Left lung (tissue), 10 donors: ENCODE data around the gene FNDC7. TPM values are rescaled to one million over a fixed set of nuclear protein-coding genes. Genes with fewer than 3 reads are reported as not detected.

Experiments
- ATAC-seq: fragments of 200-7000 bp; cut with Tn5 transposase; one replicate; pipeline ENCODE4 v1.9.1; 2020; ENCODE audit warnings: moderate library complexity
- DNase-seq, 4 donors: peaks; one replicate each; pipeline ENCODE4 v3.0.0-alpha.2; 2013 to 2020
- H3K27ac ChIP-seq, 2 donors: fragments of 200-600 bp; sonication (generic) in 1 of 2; one replicate each; pipeline versions ENCODE4 v1.5.0 to v1.8.0; 2020 to 2021
- H3K27me3 ChIP-seq, 2 donors: fragments of 200-600 bp; sonication (generic) in 1 of 2; one replicate each; pipeline versions ENCODE4 v1.5.0 to v1.8.0; 2020 to 2021
- H3K36me3 ChIP-seq, 2 donors: fragments of 200-600 bp; sonication (generic) in 1 of 2; one replicate each; pipeline versions ENCODE4 v1.5.0 to v1.8.0; 2020 to 2021
- H3K4me1 ChIP-seq, 2 donors: fragments of 200-600 bp; one replicate each; pipeline ENCODE4 v1.8.0; 2021
- H3K4me3 ChIP-seq, 2 donors: fragments of 200-600 bp; sonication (generic) in 1 of 2; one replicate each; pipeline versions ENCODE4 v1.5.0 to v1.8.0; 2020 to 2021; ENCODE audit warnings: mild to moderate bottlenecking in 1 of 2
- H3K9me3 ChIP-seq, 2 donors: fragments of 200-600 bp; sonication (generic) in 1 of 2; one replicate each; pipeline versions ENCODE4 v1.5.0 to v1.8.0; 2020 to 2021
- intact Hi-C, 2 donors: fragments of 100-400 bp; cut with DNase I; formaldehyde crosslinking; loops; one replicate each; pipeline versions ENCODE4 v1.11.2 to v1.14.2; 2022
- polyA plus RNA-seq, 6 donors: library from polyadenylated mRNA; unstranded; fragments of 120-200 nt; gene quantifications; one replicate each; pipeline ENCODE4 v1.2.1, GENCODE V29; 2013; ENCODE audit not compliant: insufficient read length in 6 of 6
- total RNA-seq, 2 donors: library from RNA; stranded (reverse); fragmentation: NEBNext Ultra II Directional; extraction: Animal tissue kit (Norgen Biotek cat#: 25700); gene quantifications; one replicate each; pipeline ENCODE4 v1.2.1, GENCODE V29; 2021
- TF ChIP-seq, protein P1 (sequence below), 2 donors: fragments of 200-600 bp; sonication (generic) in 1 of 2; IDR thresholded peaks; one replicate each; pipeline versions ENCODE4 v1.5.0 to v1.8.0; 2021; ENCODE audit warnings: antibody characterized with exemption in 2 of 2
- donor health status: DM: no; HTN: yes; CAD: no.
- donor health status: DM: no; HTN: no; CAD: no.

The FNDC7 gene
- total and polyA plus RNA-seq, 8 donors: 0.06 to 0.07 TPM; not detected in 6

DNA sequence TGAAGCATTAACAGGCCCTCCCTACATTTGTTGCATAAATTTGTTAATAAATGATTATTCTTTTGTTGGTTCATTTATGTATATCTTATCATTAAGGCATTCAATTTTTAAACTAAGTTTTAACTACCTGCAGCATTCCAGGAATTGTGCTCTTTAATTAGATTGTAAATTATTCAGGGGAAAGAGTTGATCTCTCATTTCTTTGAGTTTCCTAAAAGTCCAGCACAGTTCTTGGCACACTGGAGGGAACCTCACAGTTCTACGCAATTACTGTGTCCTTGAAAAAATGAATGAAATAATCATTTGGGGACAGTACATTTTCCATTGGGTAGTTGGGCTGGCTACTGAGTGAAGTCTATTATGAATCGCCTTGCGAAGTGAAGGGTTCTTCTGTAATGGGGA lies 33.3 kb downstream of the FNDC7 start:
- TF ChIP-seq, protein P1, sequence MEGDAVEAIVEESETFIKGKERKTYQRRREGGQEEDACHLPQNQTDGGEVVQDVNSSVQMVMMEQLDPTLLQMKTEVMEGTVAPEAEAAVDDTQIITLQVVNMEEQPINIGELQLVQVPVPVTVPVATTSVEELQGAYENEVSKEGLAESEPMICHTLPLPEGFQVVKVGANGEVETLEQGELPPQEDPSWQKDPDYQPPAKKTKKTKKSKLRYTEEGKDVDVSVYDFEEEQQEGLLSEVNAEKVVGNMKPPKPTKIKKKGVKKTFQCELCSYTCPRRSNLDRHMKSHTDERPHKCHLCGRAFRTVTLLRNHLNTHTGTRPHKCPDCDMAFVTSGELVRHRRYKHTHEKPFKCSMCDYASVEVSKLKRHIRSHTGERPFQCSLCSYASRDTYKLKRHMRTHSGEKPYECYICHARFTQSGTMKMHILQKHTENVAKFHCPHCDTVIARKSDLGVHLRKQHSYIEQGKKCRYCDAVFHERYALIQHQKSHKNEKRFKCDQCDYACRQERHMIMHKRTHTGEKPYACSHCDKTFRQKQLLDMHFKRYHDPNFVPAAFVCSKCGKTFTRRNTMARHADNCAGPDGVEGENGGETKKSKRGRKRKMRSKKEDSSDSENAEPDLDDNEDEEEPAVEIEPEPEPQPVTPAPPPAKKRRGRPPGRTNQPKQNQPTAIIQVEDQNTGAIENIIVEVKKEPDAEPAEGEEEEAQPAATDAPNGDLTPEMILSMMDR (IDR thresholded peaks at IDR 0.05): no peak
- peaks cover 10 to 19% of the 10 kb centered on the region in 2 donors for H3K4me1 ChIP-seq
- DNase-seq (no peak), ATAC-seq (no peak)
- no peaks in the 10 kb centered on the region for H3K9me3 ChIP-seq
- H3K27ac ChIP-seq: peak overlapping the region; percentile 97 to 98
- no peaks in the 10 kb centered on the region for H3K27me3 ChIP-seq
- H3K4me3 ChIP-seq: peak overlapping the region in 1 of 2 donors; percentile 77
- intact Hi-C loops: no loop called here
- H3K36me3 ChIP-seq: no peaks in the 10 kb centered on the region

DNA sequence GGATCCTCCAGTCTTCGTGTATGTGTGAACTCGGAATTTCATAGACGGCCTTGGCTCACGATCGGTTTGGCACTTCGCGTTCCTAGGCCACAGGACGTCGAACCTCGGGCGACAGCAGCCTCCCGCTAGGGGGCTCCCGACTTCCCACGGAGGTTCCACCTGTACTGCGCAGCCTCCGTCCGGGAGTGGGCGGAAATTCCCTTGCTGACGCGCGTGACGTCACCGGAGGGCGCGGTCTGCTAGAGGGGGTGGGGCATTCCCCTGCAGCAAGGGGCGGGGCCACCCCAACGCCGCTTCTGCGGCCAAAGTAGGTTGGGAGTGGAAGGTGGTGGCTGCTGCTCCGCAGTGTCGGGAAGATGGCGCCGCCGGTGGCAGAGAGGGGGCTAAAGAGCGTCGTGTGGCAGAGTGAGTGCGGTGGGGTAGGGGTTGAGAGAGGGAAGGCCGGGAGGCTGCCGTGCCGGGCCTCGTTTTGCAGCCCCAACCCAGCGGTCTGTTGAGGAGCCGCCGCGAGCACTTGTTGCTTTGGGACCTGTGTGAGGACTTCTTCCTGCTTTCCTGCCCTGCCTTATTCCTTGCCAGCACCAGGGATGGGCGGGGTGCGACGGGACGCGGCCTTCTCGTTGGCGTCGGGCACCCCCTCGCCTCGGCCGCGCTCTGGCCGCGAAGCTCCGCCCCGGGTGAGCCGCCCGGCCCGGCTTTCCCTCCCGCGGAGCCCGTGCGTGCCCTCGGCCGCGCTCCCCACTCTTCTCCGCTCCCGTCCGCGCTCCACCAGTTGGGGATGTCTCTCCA lies 33.9 kb downstream of the FNDC7 start, which contains the start of gene STXBP3:
Gene STXBP3 (plus strand): TSS at position 293 of the 789 bp plus-strand sequence. CDS start 64 bp downstream, at position 357.
- no peaks in the 10 kb centered on the region for H3K36me3 ChIP-seq
- intact Hi-C loops: no loop called here
- no peaks in the 10 kb centered on the region for H3K9me3 ChIP-seq
- H3K4me3 ChIP-seq: peak within 1 kb of the TSS; percentile 75 to 77
- ATAC-seq (peak; percentile 96), DNase-seq (peak; percentile 99 to 100 (median 99))
- TF ChIP-seq, protein P1 (IDR thresholded peaks at IDR 0.05): peak; percentile 93 to 95
- H3K27me3 ChIP-seq: no peaks in the 10 kb centered on the region
- H3K4me1 ChIP-seq: peaks cover 10 to 19% of the 10 kb centered on the region in 2 donors
- H3K27ac ChIP-seq: peak within 1 kb of the TSS; percentile 97 to 98

DNA sequence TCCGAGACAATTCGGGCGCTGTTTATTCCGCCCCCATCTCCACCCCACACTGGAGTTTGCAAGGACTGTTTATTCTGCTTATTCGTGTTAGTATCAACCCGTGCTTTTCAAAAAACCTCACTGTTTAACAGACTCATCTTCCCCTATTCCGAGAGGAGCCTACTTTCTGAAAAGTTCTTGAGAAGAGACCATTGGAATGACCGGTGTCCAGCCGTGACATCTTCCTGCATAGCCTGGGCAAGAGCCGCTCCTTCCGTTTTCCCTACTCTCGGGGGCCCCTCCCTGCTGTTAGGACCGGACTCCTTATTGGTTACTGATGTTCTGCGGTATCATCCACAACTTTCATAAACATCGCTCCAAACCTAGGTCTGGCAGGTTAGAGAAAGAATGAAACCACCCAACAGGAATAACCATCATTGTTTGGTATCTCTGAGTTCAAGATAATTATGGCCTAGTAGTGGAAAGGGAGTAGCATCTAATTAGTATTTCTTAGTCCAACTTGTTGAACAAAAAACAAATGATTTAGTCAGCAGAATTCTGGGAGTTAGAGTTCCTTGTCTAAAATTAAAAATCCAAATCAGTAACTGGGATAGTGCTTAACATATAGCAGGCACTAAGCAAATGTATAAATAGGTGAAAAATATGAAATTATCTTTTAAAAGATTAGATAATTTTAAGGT lies 34.6 kb downstream of the FNDC7 start:
- peak overlapping the region; percentile 75 to 77 for H3K4me3 ChIP-seq
- intact Hi-C loops: no loop called here
- H3K9me3 ChIP-seq: no peaks in the 10 kb centered on the region
- ATAC-seq: peak; percentile 77
- H3K27me3 ChIP-seq: no peaks in the 10 kb centered on the region
- peak; percentile 69 to 88 (median 84) for DNase-seq
- peaks cover 10 to 19% of the 10 kb centered on the region in 2 donors for H3K4me1 ChIP-seq
- peaks cover 0 to under 1% of the 10 kb centered on the region in 2 donors for H3K36me3 ChIP-seq
- H3K27ac ChIP-seq: peak overlapping the region; percentile 97 to 98
- TF ChIP-seq, protein P1 (IDR thresholded peaks at IDR 0.05): no peak

DNA sequence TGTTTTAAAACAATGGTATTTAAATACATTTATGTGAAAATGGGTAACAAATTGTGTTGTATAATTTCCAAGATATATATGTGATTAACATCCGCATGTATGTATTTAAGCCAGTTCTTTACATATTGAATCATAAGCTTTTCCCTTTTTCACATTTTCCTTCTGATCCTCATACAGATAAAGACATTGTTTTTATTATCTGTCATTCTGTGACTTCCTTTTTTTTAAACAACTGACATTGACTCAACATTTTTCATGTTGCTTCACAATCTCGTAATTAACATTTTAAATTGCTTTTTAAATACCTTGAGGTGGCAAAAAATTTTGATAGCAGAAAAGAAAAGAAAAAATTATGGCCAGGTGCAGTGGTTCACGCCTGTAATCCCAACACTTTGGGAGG lies 35.2 kb downstream of the FNDC7 start:
- intact Hi-C loops: no loop called here
- H3K27ac ChIP-seq: peak overlapping the region; percentile 97 to 98
- no peaks in the 10 kb centered on the region for H3K9me3 ChIP-seq
- no peaks in the 10 kb centered on the region for H3K27me3 ChIP-seq
- peak overlapping the region in 1 of 2 donors; percentile 77 for H3K4me3 ChIP-seq
- DNase-seq (no peak), ATAC-seq (no peak)
- peaks cover 10 to 19% of the 10 kb centered on the region in 2 donors for H3K4me1 ChIP-seq
- peaks cover 0 to 7% of the 10 kb centered on the region in 2 donors for H3K36me3 ChIP-seq
- TF ChIP-seq, protein P1 (IDR thresholded peaks at IDR 0.05): no peak

DNA sequence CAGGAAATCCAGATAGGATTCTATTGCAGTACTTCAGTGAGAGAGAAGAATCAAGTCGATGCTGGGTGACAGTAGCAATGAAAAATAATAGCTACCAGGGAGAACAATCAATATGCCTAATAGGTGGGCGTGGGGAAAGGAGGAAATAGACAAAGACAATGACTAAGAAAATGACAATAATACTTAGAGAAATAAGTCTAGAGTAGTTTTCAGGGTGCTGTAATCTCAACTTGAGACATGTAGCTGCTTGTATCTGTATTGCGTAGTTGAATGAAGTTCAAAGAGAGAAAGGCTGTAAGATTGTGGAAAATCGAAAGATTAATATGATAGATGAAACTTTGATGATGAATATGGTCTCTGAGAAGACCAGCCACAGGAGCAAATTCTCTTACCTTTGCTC lies 36.4 kb downstream of the FNDC7 start:
- ATAC-seq: no peak
- Histone ChIP-seq H3K9me3 (no peaks in the 10 kb centered on the region), H3K4me3 (no peak overlapping the region), H3K27ac (no peak overlapping the region), H3K27me3 (no peaks in the 10 kb centered on the region), H3K36me3 (peaks cover 0 to 13% of the 10 kb centered on the region in 2 donors), H3K4me1 (peaks cover 10 to 19% of the 10 kb centered on the region in 2 donors)
- TF ChIP-seq, protein P1 (IDR thresholded peaks at IDR 0.05): no peak
- no peak for DNase-seq
- intact Hi-C loops: no loop called here
